PC-9 (cell line): ENCODE measurements around the gene MKI67. TPM values are rescaled to one million over a fixed set of nuclear protein-coding genes. Genes with fewer than 3 reads are reported as not detected.

Source experiments
- BruUV-seq: library from RNA; stranded (reverse); fragments of 400-500 nt; replicated peaks from 2 replicates; lab custom pipeline; 2021; lab: Mats Ljungman, UMichigan
- CTCF ChIA-PET: fragments of 300-600 bp; sonication (Branson Sonifier 250); formaldehyde crosslinking; loops from one replicate; lab custom pipeline; 2022; ENCODE audit warnings: antibody characterized with exemption; lab: Charles Lee
- POLR2A ChIA-PET: fragments of 300-600 bp; sonication (Branson Sonifier 250); formaldehyde crosslinking; loops from one replicate; lab custom pipeline; 2022; ENCODE audit warnings: antibody characterized with exemption; ENCODE audit not compliant: unreplicated experiment; lab: Charles Lee
- DNase-seq, 2 experiments: peaks; one replicate each; pipeline versions ENCODE4 v3.0.0 to v3.0.0-alpha.2; 2015 to 2022; ENCODE audit warnings: mixed read lengths in 1 of 2
- H2AFZ ChIP-seq: fragments of 200-600 bp; sonication (generic); 2 replicates; pipeline ENCODE4 v1.8.1; 2017; ENCODE audit warnings: antibody characterized with exemption
- H3F3A ChIP-seq: fragments of 200-600 bp; sonication (generic); 2 replicates; pipeline ENCODE4 v1.8.1; 2017; ENCODE audit warnings: antibody characterized with exemption, mild to moderate bottlenecking, low read depth; ENCODE audit not compliant: insufficient read depth
- H3K27ac ChIP-seq: fragments of 200-600 bp; sonication (generic); 2 replicates; pipeline ENCODE4 v1.6.1; 2016; ENCODE audit warnings: mixed run types
- H3K27me3 ChIP-seq: fragments of 200-600 bp; sonication (generic); 2 replicates; pipeline ENCODE4 v1.6.1; 2016; ENCODE audit warnings: low read depth, mixed run types; ENCODE audit not compliant: insufficient read depth
- H3K36me3 ChIP-seq: fragments of 200-600 bp; sonication (generic); 2 replicates; pipeline ENCODE4 v1.6.1; 2016; ENCODE audit warnings: low read depth, mixed run types
- H3K4me1 ChIP-seq: fragments of 200-600 bp; sonication (generic); replicated peaks from 2 replicates; pipeline ENCODE4 v1.6.1; 2016; ENCODE audit warnings: mixed run types; ENCODE audit not compliant: insufficient read depth
- H3K4me2 ChIP-seq: fragments of 200-600 bp; sonication (generic); 2 replicates; pipeline ENCODE4 v1.6.1; 2017; ENCODE audit warnings: mixed run types
- H3K4me3 ChIP-seq: fragments of 200-600 bp; sonication (generic); 2 replicates; pipeline ENCODE4 v1.6.1; 2016; ENCODE audit warnings: mixed run types
- H3K79me2 ChIP-seq: fragments of 200-600 bp; sonication (generic); 2 replicates; pipeline ENCODE4 v1.6.1; 2017; ENCODE audit warnings: low read depth, mixed run types
- H3K9me2 ChIP-seq: fragments of 200-600 bp; sonication (generic); 2 replicates; pipeline ENCODE4 v1.8.1; 2017; ENCODE audit warnings: mild to moderate bottlenecking; ENCODE audit not compliant: insufficient read depth
- H3K9me3 ChIP-seq: fragments of 200-600 bp; sonication (generic); 2 replicates; pipeline ENCODE4 v1.8.1; 2016; ENCODE audit warnings: low read depth; ENCODE audit not compliant: insufficient read depth
- H4K20me1 ChIP-seq: fragments of 200-600 bp; sonication (generic); 2 replicates; pipeline ENCODE4 v1.8.1; 2017; ENCODE audit not compliant: insufficient read depth
- EZH2 ChIP-seq: fragments of 200-600 bp; sonication (generic); IDR thresholded peaks from 2 replicates; pipeline ENCODE4 v1.8.0; 2017; ENCODE audit warnings: antibody characterized with exemption, low read depth
- intact Hi-C: fragments of 100-400 bp; cut with micrococcal nuclease; formaldehyde crosslinking; loops from one replicate; pipeline ENCODE4 v1.10.0; 2022; ENCODE audit not compliant: unreplicated experiment
- total RNA-seq: library from RNA; stranded (reverse); gene quantifications from 2 replicates; pipeline ENCODE4 v1.2.3, GENCODE V29; 2021
- TF ChIP-seq, protein P1 (sequence below): fragments of 200-600 bp; sonication (generic); conservative IDR thresholded peaks from 2 replicates; pipeline ENCODE4 v1.6.1; 2017; ENCODE audit warnings: mixed run types, antibody characterized with exemption, mild to moderate bottlenecking, moderate library complexity

The MKI67 gene
- total RNA-seq, 1 experiment from 2014 or later: 114 TPM

DNA sequence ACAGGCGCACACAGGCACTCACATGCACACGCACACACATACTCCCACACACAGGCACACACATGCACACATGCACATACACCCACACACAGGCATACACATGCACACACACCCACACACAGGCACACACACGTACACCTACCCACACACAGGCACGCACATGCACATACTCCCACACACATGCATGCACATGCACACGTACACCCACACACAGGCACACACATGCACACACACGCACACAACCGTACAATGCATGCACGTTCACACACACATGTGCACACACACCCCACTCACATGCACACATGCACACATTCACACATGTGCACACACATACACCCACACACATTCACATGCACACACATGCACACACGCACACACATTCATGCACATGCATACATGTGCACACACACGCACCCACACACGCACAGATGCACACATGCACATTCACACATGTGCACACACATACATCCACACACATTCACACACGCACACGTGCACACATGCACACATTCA is 59.3 kb downstream of the MKI67 start:
- CTCF ChIA-PET: no interaction called here
- Histone ChIP-seq H2AFZ (no peak overlapping the region), H3K9me2 (no peaks in the 10 kb centered on the region), H3K36me3 (no peaks in the 10 kb centered on the region), H3K79me2 (no peaks in the 10 kb centered on the region), H3K4me2 (no peak overlapping the region), H3K4me1 (peaks cover 21% of the 10 kb centered on the region), H3K4me3 (no peak overlapping the region), H3K9me3 (no peaks in the 10 kb centered on the region), H3F3A (peaks cover 21% of the 10 kb centered on the region; the same call in 1 of the 2 replicates), H3K27me3 (no peaks in the 10 kb centered on the region), H3K27ac (no peak overlapping the region), H4K20me1 (no peaks in the 10 kb centered on the region)
- no TSS peak for BruUV-seq
- POLR2A ChIA-PET: no interaction called here
- intact Hi-C loops: no loop called here
- TF ChIP-seq EZH2: no peak
- TF ChIP-seq, protein P1, sequence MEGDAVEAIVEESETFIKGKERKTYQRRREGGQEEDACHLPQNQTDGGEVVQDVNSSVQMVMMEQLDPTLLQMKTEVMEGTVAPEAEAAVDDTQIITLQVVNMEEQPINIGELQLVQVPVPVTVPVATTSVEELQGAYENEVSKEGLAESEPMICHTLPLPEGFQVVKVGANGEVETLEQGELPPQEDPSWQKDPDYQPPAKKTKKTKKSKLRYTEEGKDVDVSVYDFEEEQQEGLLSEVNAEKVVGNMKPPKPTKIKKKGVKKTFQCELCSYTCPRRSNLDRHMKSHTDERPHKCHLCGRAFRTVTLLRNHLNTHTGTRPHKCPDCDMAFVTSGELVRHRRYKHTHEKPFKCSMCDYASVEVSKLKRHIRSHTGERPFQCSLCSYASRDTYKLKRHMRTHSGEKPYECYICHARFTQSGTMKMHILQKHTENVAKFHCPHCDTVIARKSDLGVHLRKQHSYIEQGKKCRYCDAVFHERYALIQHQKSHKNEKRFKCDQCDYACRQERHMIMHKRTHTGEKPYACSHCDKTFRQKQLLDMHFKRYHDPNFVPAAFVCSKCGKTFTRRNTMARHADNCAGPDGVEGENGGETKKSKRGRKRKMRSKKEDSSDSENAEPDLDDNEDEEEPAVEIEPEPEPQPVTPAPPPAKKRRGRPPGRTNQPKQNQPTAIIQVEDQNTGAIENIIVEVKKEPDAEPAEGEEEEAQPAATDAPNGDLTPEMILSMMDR: no peak
- no peak for DNase-seq

DNA sequence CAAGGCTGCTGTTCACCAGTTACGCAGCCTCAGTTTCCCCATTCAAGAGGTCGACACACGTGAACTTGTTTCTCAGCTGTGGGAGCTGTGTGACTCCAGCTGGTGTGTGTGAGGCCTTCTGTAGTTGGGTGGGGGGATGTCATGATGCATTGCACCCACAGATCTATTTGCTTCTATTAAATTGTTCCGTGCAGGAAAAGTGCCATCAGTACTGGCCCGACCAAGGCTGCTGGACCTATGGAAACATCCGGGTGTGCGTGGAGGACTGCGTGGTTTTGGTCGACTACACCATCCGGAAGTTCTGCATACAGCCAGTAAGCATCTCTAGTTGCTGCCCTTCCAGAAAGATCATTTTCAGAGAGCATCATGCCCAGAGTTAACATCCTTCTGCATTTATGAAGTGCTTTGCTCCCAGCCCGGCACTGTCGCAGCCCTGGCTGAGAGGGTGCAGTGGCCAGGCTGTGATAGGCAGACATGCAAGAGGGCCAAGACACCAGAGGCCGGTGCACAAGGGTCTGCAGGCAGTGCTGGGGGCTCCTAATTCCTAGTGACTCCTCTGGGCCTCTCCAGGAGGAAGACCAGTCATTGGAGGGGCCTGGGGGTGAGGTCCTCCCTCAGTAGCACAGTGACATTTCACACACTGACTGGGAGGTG is 60.2 kb downstream of the MKI67 start:
- BruUV-seq: no TSS peak
- H2AFZ ChIP-seq: no peak overlapping the region
- CTCF ChIA-PET: no interaction called here
- POLR2A ChIA-PET: no interaction called here
- no peak for TF ChIP-seq EZH2
- TF ChIP-seq, protein P1: no peak
- H3K4me2 ChIP-seq: no peak overlapping the region
- no peak for DNase-seq
- peaks cover 21% of the 10 kb centered on the region for H3K4me1 ChIP-seq
- no peaks in the 10 kb centered on the region for H3K27me3 ChIP-seq
- no peaks in the 10 kb centered on the region for H3K36me3 ChIP-seq
- no peak overlapping the region for H3K4me3 ChIP-seq
- intact Hi-C loops: no loop called here
- no peak overlapping the region for H3K27ac ChIP-seq
- H3K9me2 ChIP-seq: no peaks in the 10 kb centered on the region
- no peaks in the 10 kb centered on the region for H3K79me2 ChIP-seq
- no peaks in the 10 kb centered on the region for H3K9me3 ChIP-seq
- H4K20me1 ChIP-seq: no peaks in the 10 kb centered on the region
- H3F3A ChIP-seq: peaks cover 21% of the 10 kb centered on the region; the same call in 1 of the 2 replicates

DNA sequence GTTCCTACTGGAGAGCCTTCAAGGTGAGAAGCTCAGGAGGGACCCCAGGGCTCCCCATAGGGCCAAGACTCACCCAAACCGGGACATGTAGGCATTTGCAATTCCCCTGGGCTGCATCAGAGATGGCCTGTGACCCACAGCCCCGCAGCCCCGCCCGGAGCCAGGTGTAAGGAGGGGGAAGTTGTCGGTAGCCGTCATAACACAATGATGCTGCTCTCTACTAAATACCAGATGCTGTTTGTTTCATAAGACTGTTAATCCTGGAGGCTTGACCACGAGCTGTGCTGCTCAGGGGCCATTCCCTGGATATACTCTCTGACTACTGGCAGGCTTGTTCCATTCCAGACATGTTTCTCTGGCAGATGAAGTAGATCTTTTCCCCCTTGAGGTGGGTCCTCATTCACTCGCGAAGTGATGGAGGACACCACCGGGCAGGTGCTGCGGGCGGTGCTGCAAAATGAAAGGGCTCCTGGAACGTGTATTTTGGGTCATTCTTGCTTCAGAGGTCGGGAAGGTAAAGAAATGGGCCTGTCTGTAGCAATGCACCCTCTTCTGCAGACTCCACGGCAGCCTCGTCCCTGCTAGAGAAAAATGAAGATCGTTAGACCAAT is 61.1 kb downstream of the MKI67 start:
- no peak overlapping the region for H3K4me3 ChIP-seq
- peaks cover 21% of the 10 kb centered on the region for H3K4me1 ChIP-seq
- TF ChIP-seq, protein P1: no peak
- TF ChIP-seq EZH2: no peak
- POLR2A ChIA-PET: no interaction called here
- no peak overlapping the region for H2AFZ ChIP-seq
- intact Hi-C loops: no loop called here
- DNase-seq: no peak
- peak overlapping the region; percentile 40 for H3K27ac ChIP-seq
- no peaks in the 10 kb centered on the region for H3K27me3 ChIP-seq
- H3K4me2 ChIP-seq: peak overlapping the region; percentile 45; the same call in 1 of the 2 replicates
- no peaks in the 10 kb centered on the region for H3K36me3 ChIP-seq
- CTCF ChIA-PET: no interaction called here
- BruUV-seq: no TSS peak
- no peaks in the 10 kb centered on the region for H4K20me1 ChIP-seq
- H3K9me2 ChIP-seq: no peaks in the 10 kb centered on the region
- no peaks in the 10 kb centered on the region for H3K79me2 ChIP-seq
- peaks cover 21% of the 10 kb centered on the region; the same call in 1 of the 2 replicates for H3F3A ChIP-seq
- no peaks in the 10 kb centered on the region for H3K9me3 ChIP-seq
